ENCODE measurements around the gene PSMA5.

PSMA5 gene

GRCh38 chr1:109372281-109372680, 54.0 kb downstream of the PSMA5 start:
- peaks cover 10% of the 10 kb centered on the region for H3K27me3 Mint-ChIP-seq
- ATAC-seq: no peak

GRCh38 chr1:109371341-109371739, 54.9 kb downstream of the PSMA5 start:
- Mint-ChIP-seq H3K4me3 (peak overlapping the region; percentile 6), H3K36me3 (ENCODE audit: low read depth) (no peaks in the 10 kb centered on the region), H3K27me3 (peaks cover 10% of the 10 kb centered on the region), H3K9me3 (no peaks in the 10 kb centered on the region), H3K27ac (peak overlapping the region; percentile 8), H3K4me1 (peaks cover 27% of the 10 kb centered on the region)
- DNase-seq: peak; percentile 10
- peak; percentile 93 for ATAC-seq

More at GRCh38 chr1:109372281-109372680, 54.0 kb downstream of the PSMA5 start:
- Mint-ChIP-seq H3K27ac (no peak overlapping the region), H3K36me3 (ENCODE audit: low read depth) (no peaks in the 10 kb centered on the region), H3K4me3 (no peak overlapping the region), H3K4me1 (peaks cover 27% of the 10 kb centered on the region), H3K9me3 (no peaks in the 10 kb centered on the region)
- no peak for DNase-seq

- Mint-ChIP-seq H3K27me3 (peaks cover 10% of the 10 kb centered on the region), H3K27ac (peak overlapping the region; percentile 8), H3K9me3 (no peaks in the 10 kb centered on the region), H3K4me3 (no peak overlapping the region), H3K36me3 (ENCODE audit: low read depth) (no peaks in the 10 kb centered on the region), H3K4me1 (peaks cover 26% of the 10 kb centered on the region)
- ATAC-seq (no peak), DNase-seq (no peak)
These were observed 55.4 kb downstream of the PSMA5 start for GRCh38 chr1:109370712-109371340.

- Mint-ChIP-seq H3K4me1 (peaks cover 21% of the 10 kb centered on the region), H3K27ac (no peak overlapping the region), H3K4me3 (no peak overlapping the region), H3K27me3 (peaks cover 10% of the 10 kb centered on the region), H3K9me3 (no peaks in the 10 kb centered on the region), H3K36me3 (ENCODE audit: low read depth) (no peaks in the 10 kb centered on the region)
- DNase-seq (no peak), ATAC-seq (no peak)
These were observed 57.0 kb downstream of the PSMA5 start for GRCh38 chr1:109369167-109369746.

- peaks cover 8% of the 10 kb centered on the region for H3K27me3 Mint-ChIP-seq
- no peaks in the 10 kb centered on the region for H3K36me3 Mint-ChIP-seq (ENCODE audit: low read depth)
- no peak overlapping the region for H3K27ac Mint-ChIP-seq
- no peak overlapping the region for H3K4me3 Mint-ChIP-seq
- no peaks in the 10 kb centered on the region for H3K9me3 Mint-ChIP-seq
- DNase-seq (no peak), ATAC-seq (no peak)
- H3K4me1 Mint-ChIP-seq: peaks cover 21% of the 10 kb centered on the region
These were observed 57.8 kb downstream of the PSMA5 start for GRCh38 chr1:109368464-109368863.

- no peak for DNase-seq
- Mint-ChIP-seq H3K4me1 (peaks cover 21% of the 10 kb centered on the region), H3K9me3 (no peaks in the 10 kb centered on the region), H3K36me3 (ENCODE audit: low read depth) (no peaks in the 10 kb centered on the region), H3K27ac (no peak overlapping the region), H3K4me3 (no peak overlapping the region), H3K27me3 (peaks cover 8% of the 10 kb centered on the region)
- no peak for ATAC-seq
These were observed 58.6 kb downstream of the PSMA5 start for GRCh38 chr1:109367626-109368025.

GRCh38 chr1:109365642-109366204, 60.5 kb downstream of the PSMA5 start:
- Mint-ChIP-seq H3K27me3 (peaks cover 6% of the 10 kb centered on the region), H3K27ac (no peak overlapping the region), H3K4me1 (peaks cover 4% of the 10 kb centered on the region), H3K9me3 (no peaks in the 10 kb centered on the region), H3K36me3 (ENCODE audit: low read depth) (no peaks in the 10 kb centered on the region), H3K4me3 (no peak overlapping the region)
- DNase-seq: no peak
- ATAC-seq: no peak

GRCh38 chr1:109361649-109362048, 64.6 kb downstream of the PSMA5 start:
- no peak overlapping the region for H3K27ac Mint-ChIP-seq
- H3K36me3 Mint-ChIP-seq (ENCODE audit: low read depth): no peaks in the 10 kb centered on the region
- H3K4me3 Mint-ChIP-seq: no peak overlapping the region
- no peaks in the 10 kb centered on the region for H3K9me3 Mint-ChIP-seq
- ATAC-seq (no peak), DNase-seq (no peak)
- no peaks in the 10 kb centered on the region for H3K4me1 Mint-ChIP-seq
- peaks cover 2% of the 10 kb centered on the region for H3K27me3 Mint-ChIP-seq

- Mint-ChIP-seq H3K4me3 (no peak overlapping the region), H3K27ac (no peak overlapping the region), H3K27me3 (peaks cover 2% of the 10 kb centered on the region), H3K9me3 (no peaks in the 10 kb centered on the region), H3K36me3 (ENCODE audit: low read depth) (no peaks in the 10 kb centered on the region), H3K4me1 (no peaks in the 10 kb centered on the region)
- ATAC-seq (no peak), DNase-seq (no peak)
These were observed 65.2 kb downstream of the PSMA5 start for GRCh38 chr1:109361069-109361468.

- no peak overlapping the region for H3K4me3 Mint-ChIP-seq
- ATAC-seq (no peak), DNase-seq (no peak)
- peaks cover 2% of the 10 kb centered on the region for H3K27me3 Mint-ChIP-seq
- H3K27ac Mint-ChIP-seq: no peak overlapping the region
- no peaks in the 10 kb centered on the region for H3K36me3 Mint-ChIP-seq (ENCODE audit: low read depth)
- H3K9me3 Mint-ChIP-seq: no peaks in the 10 kb centered on the region
- no peaks in the 10 kb centered on the region for H3K4me1 Mint-ChIP-seq
These were observed 68.6 kb downstream of the PSMA5 start for GRCh38 chr1:109357616-109358015.

- no peaks in the 10 kb centered on the region for H3K36me3 Mint-ChIP-seq (ENCODE audit: low read depth)
- DNase-seq (no peak), ATAC-seq (no peak)
- H3K4me1 Mint-ChIP-seq: no peaks in the 10 kb centered on the region
- H3K27ac Mint-ChIP-seq: no peak overlapping the region
- H3K4me3 Mint-ChIP-seq: no peak overlapping the region
- no peaks in the 10 kb centered on the region for H3K9me3 Mint-ChIP-seq
- H3K27me3 Mint-ChIP-seq: peaks cover 2% of the 10 kb centered on the region
These were observed 69.3 kb downstream of the PSMA5 start for GRCh38 chr1:109356915-109357314.

- H3K9me3 Mint-ChIP-seq: no peaks in the 10 kb centered on the region
- H3K27ac Mint-ChIP-seq: no peak overlapping the region
- H3K4me3 Mint-ChIP-seq: no peak overlapping the region
- peaks cover 2% of the 10 kb centered on the region for H3K27me3 Mint-ChIP-seq
- H3K4me1 Mint-ChIP-seq: no peaks in the 10 kb centered on the region
- DNase-seq (no peak), ATAC-seq (no peak)
- no peaks in the 10 kb centered on the region for H3K36me3 Mint-ChIP-seq (ENCODE audit: low read depth)
These were observed 69.7 kb downstream of the PSMA5 start for GRCh38 chr1:109356505-109356904.

GRCh38 chr1:109354929-109355328, 71.3 kb downstream of the PSMA5 start:
- ATAC-seq (no peak), DNase-seq (no peak)
- Mint-ChIP-seq H3K27ac (no peak overlapping the region), H3K4me3 (no peak overlapping the region), H3K9me3 (no peaks in the 10 kb centered on the region), H3K27me3 (peaks cover 2% of the 10 kb centered on the region), H3K4me1 (no peaks in the 10 kb centered on the region), H3K36me3 (ENCODE audit: low read depth) (no peaks in the 10 kb centered on the region)

- DNase-seq (no peak), ATAC-seq (no peak)
- H3K27ac Mint-ChIP-seq: no peak overlapping the region
- H3K27me3 Mint-ChIP-seq: no peaks in the 10 kb centered on the region
- no peaks in the 10 kb centered on the region for H3K4me1 Mint-ChIP-seq
- H3K36me3 Mint-ChIP-seq (ENCODE audit: low read depth): no peaks in the 10 kb centered on the region
- H3K4me3 Mint-ChIP-seq: no peak overlapping the region
- no peaks in the 10 kb centered on the region for H3K9me3 Mint-ChIP-seq
These were observed 74.8 kb downstream of the PSMA5 start for GRCh38 chr1:109351457-109351856.

GRCh38 chr1:109350655-109351054, 75.6 kb downstream of the PSMA5 start:
- Mint-ChIP-seq H3K27ac (no peak overlapping the region), H3K36me3 (ENCODE audit: low read depth) (no peaks in the 10 kb centered on the region), H3K4me1 (no peaks in the 10 kb centered on the region), H3K9me3 (no peaks in the 10 kb centered on the region), H3K27me3 (no peaks in the 10 kb centered on the region), H3K4me3 (no peak overlapping the region)
- ATAC-seq: no peak
- no peak for DNase-seq

All from activated naive CD8-positive, alpha-beta T cell treated with anti-CD3 and anti-CD28 coated beads, Interleukin-2, amount 50 U/mL, for 24 hours (primary cell).